Activated T-cell treated with anti-CD3 and anti-CD28 coated beads for 1 hour (primary cell): ENCODE results near the gene SLC38A8.

Experiments used
- DNase-seq: peaks from one replicate; pipeline ENCODE4 v3.0.0-alpha.2; 2020; ENCODE audit warnings: low read depth

The SLC38A8 gene

DNA sequence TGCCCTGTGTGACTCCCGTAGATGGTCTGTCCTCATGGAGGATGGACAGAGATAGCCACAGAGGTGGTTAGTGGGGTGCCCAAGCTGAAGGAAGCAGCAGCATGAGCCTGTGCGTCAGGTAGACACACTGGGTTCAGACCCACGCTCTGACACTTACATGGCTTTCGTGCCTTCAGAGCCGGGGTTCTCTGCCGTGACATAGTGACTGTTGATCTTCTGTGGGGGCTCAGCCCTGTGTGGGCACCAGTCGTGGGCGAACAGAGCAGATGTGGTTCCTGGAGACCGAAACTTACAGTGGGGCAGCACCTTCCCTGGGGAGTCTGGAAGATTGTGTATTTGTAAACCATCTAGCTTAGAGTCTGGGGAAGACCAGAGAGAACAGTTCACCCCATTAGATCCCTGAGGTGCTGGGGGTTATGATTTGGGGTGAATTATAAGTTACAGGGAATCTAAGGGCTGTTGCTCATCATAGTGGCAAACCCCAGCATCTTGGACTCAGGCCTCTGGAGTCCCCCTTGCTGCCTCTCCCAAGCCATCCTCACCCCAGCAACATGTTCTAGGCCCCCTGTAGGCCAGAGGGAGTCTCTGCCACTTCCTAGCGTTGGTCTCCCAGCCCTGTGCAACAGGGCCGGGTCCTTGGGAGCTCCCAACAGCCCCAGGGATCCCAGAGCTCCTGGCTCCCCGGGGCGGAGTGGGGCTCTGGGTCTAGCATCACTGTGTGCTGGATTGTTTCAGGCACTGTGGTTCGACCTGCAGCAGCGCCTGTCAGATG lies 45.9 kb downstream of the SLC38A8 start:
- DNase-seq = no peak

DNA sequence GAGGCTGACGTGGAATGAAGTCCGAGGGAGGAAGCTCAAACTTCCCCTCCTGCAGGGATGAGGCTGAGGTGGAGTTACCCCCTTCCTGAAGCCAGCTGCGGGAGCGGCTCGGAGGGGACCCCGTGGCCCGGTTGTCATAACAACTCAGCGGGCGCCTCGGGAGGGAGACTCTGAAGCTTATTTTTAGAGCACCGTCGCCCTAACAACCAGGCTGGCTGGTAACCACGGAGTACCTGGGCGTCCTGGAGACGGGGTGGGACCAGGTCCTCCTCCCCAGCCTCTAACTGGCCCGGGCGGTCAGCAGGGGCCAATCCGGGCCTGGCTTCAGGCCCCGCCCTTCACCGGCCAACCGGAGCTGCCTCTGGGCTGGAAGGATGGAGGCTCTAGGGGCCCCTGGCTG lies 46.8 kb downstream of the SLC38A8 start:
- no peak for DNase-seq

DNA sequence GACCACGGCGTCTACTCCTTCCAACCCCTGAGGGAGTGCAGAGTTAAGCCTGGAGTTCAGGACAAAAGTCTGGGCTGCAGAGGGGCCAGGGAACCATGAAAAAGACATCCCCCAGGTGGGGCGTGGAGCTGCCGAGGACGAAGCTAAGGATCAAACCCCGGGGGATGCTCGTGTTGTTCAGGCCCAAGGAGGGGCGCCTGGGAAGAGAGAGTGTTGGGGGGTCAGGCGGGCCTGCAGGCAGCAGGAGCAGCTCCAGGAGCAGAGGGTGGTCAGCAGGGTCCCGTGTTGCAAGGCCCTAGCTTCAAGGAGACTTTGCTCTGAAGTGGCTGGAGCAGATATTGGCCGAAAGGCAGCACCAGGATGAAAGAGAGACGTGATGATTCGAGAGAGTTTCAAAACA lies 47.9 kb downstream of the SLC38A8 start:
- DNase-seq = no peak

DNA sequence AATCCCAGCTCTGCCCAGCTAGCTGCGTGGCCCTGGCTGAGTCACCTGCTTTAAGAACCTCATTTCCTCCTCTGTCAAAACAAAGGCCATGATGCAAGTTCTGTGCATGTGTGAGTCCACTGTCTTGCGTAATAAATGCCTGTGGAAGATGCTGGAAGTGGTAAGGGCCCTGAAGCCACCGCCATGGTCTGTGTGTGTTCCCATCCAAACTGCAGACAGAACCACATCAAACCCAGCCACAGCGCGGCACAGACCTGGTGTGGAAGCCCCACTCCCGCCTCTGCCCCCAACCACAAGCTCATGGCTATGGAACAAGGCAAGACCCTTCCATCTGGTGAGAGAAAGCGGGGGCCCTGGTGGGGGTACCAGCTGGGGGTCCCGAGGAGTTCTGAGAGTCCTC lies 48.5 kb downstream of the SLC38A8 start:
- no peak for DNase-seq

DNA sequence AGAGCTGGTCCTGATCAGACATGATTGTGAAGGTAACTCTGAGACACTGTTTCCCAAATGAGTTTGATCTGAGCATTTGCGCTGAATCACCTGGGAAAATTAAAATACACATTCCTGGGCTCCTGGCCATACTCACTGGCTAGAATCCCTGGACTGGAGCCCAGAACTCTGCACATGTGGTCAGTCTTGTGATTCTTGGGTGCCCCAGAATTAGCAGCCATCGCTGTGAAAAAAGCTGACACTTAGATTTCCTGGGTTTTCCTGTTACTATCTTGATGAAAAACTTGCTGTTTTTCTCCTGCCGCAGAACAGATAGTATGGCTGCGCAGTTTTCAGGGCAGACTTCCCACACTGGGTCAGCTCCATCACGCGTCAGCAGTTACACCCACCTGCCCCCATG lies 50.0 kb downstream of the SLC38A8 start:
- no peak for DNase-seq

DNA sequence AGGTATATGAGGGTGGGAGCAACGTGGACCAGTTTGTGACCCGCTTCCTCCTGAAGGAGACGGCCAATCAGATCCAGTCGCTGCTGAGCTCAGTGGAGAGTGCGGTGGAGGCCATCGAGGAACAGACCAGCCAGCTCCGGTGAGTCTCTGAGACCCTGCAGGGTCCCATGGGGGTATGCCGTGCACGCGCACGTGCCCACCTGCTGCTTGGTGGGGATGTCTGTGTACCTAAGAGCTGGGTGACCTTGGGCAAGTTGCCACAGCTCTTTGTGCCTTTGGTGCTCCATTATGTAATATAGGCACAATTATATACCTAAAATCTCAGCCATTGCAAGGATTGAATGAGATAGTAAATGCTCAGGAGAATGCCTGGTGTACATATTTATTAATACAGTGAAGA lies 52.1 kb downstream of the SLC38A8 start:
- no peak for DNase-seq

- DNase-seq = no peak
Observed at GRCh38 chr16:83989300-83989699, 53.3 kb downstream of the SLC38A8 start.

- no peak for DNase-seq
Observed at GRCh38 chr16:83983491-83983890, 59.1 kb downstream of the SLC38A8 start.

GRCh38 chr16:83981799-83982198 lies 60.8 kb downstream of the SLC38A8 start:
- no peak for DNase-seq

- no peak for DNase-seq
Observed at GRCh38 chr16:83980794-83981193, 61.8 kb downstream of the SLC38A8 start.

GRCh38 chr16:83979441-83979840 lies 63.2 kb downstream of the SLC38A8 start:
- DNase-seq = no peak

- DNase-seq = no peak
Observed at GRCh38 chr16:83978401-83978904, 64.1 kb downstream of the SLC38A8 start.

GRCh38 chr16:83977056-83977815 lies 65.4 kb downstream of the SLC38A8 start:
- DNase-seq = no peak

DNA sequence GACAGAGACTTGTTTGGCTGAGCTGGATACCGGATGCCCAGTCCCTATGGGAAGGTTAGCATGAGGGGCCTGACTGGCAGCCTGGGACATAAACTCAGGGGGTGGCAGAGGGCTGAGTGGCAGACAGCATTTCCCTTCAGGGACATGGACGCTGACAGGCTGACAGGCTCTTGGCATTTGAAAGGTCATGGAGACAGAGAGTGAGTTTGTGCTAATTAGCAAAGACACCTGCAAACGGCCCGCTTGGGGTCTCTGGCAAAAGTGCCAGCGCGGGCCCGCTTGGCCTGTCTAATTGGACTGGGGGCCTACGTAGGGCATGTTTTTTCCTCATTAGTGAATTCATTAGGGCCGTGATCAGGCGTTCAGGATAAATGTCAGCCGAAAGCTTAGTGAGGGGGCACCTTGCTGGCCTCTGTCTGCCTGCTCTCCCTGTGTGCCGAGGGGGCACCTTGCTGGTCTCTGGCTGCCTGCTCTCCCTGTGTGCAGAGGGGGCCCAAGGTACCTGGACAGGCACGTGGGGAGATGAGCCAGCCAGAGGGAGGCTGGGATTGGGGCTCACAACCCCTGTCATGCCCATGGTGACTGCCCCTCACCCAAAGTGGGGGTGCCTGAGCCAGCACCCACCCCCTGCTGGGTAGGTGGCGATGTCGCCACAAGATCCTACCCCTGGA lies 66.9 kb downstream of the SLC38A8 start:
- no peak for DNase-seq

DNA sequence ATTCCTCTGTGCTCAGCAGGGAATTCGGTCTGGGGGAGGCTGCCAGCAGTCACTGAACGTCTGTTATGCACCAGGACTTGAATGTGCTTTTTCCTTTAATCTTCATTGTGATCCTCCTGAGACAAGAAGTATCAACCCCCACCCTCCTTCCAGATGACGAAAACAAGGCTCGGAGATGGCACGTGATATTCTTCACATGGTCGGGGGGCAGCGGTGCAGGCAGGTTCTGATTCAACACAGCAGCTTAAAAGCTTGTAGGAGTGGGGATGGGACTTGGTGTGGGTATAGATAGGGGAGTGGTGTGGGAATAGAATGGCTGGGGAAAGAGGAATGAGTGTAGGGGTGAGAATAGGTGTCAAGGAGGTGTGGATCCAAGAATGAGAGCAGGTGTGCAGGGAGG lies 68.1 kb downstream of the SLC38A8 start:
- no peak for DNase-seq

GRCh38 chr16:83973581-83974385 lies 68.8 kb downstream of the SLC38A8 start:
- DNase-seq = no peak

DNA sequence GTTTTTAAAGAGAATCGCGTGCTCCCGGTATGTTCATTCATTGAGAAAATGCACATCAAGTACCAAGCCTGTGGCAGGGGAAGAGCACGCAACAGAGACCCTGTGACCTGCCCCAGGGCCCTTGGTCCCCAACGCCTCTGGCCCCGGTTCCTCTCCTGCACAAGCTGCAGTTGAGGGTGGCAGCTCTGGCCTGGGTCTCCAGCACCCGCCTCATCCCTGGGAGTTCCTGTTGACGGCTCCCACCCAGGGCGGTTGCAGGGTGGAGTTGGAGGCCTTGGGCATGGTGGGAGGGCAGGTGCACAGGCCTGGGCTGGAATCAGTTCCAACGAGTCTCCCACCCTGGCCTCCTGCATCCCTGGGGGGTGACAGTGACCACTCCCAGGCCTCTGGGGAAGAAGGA lies 69.5 kb downstream of the SLC38A8 start:
- DNase-seq = no peak

DNA sequence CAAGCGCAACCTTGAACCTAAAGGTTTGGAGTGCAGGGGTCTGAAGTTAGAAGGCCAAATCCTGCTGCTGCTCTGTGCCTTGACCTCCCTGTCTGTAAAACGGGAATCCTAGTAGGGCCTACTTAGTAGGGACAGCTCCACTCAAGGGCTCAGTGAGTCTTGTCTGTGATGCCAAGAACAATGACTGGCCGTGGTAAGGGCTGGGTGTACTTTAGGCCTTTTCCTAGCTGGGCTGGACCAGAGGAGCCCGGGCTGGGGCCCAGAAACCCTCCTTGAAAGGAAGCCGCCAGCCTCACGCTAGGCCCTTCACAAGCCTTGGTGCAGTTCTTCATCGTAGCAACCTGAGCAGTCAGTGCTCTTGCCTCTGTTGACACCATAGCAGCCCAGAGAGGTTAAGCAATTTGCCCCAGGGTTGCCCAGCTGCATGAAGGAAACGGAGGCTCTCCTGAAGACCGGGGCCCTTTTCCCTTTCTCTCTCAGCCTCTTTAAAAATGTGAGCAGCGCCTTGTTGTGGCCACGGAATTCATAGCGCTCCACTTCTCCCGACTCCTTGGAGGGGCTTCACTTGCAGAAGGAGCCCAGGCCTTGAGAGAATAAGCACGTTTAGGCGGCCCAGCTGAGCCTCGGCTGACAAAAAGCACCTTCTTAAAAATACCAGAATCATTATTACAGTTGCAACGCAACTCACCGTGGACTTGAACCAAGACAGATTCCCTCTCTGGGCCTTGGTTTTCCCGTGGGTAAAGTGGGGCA lies 70.2 kb downstream of the SLC38A8 start:
- no peak for DNase-seq

GRCh38 chr16:83971165-83972130 lies 71.1 kb downstream of the SLC38A8 start:
- no peak for DNase-seq

GRCh38 chr16:83970430-83970815 lies 72.2 kb downstream of the SLC38A8 start:
- no peak for DNase-seq
